H9 (cell line): ENCODE measurements around the gene MESD. TPM values are rescaled to one million over a fixed set of nuclear protein-coding genes. Genes with fewer than 3 reads are reported as not detected.

Source experiments
- DNase-seq: peaks from one replicate; pipeline ENCODE4 v3.0.0-alpha.2; 2017
- H2AFZ ChIP-seq: one replicate; pipeline ENCODE4 v1.6.1; 2013; ENCODE audit warnings: mild to moderate bottlenecking, low read length, control low read depth, moderate library complexity
- H2AK5ac ChIP-seq: 2 replicates; pipeline ENCODE4 v1.6.1; 2013; ENCODE audit warnings: low read length, control low read depth, mixed read lengths; ENCODE audit not compliant: insufficient read length
- H2BK120ac ChIP-seq: one replicate; pipeline ENCODE4 v1.6.1; 2013; ENCODE audit warnings: low read depth, mild to moderate bottlenecking, low read length, control low read depth, inconsistent platforms; ENCODE audit not compliant: poor library complexity, severe bottlenecking
- H2BK12ac ChIP-seq: 2 replicates; pipeline ENCODE4 v1.6.1; 2013; ENCODE audit warnings: low read length, control low read depth, mixed read lengths, low read depth; ENCODE audit not compliant: insufficient read length
- H2BK15ac ChIP-seq: 2 replicates; pipeline ENCODE4 v1.6.1; 2013; ENCODE audit warnings: low read depth, low read length, control low read depth
- H2BK20ac ChIP-seq: one replicate; pipeline ENCODE4 v1.6.1; 2013; ENCODE audit warnings: low read depth, mild to moderate bottlenecking, low read length, control low read depth, inconsistent platforms; ENCODE audit not compliant: poor library complexity, severe bottlenecking
- H2BK5ac ChIP-seq: 2 replicates; pipeline ENCODE4 v1.6.1; 2013; ENCODE audit warnings: low read length, control low read depth, mixed read lengths; ENCODE audit not compliant: insufficient read length
- H3K14ac ChIP-seq: 2 replicates; pipeline ENCODE4 v1.6.1; 2013; ENCODE audit warnings: low read length, control low read depth; ENCODE audit not compliant: insufficient read depth
- H3K18ac ChIP-seq: 2 replicates; pipeline ENCODE4 v1.6.1; 2013; ENCODE audit warnings: low read depth, mild to moderate bottlenecking, mixed read lengths, low read length, control low read depth; ENCODE audit not compliant: insufficient read length
- H3K23ac ChIP-seq: 2 replicates; pipeline ENCODE4 v1.6.1; 2013; ENCODE audit warnings: low read length, control low read depth, mixed read lengths, low read depth; ENCODE audit not compliant: insufficient read length
- H3K23me2 ChIP-seq: 2 replicates; pipeline ENCODE4 v1.6.1; 2013; ENCODE audit warnings: low read depth, mild to moderate bottlenecking, mixed read lengths, low read length, control low read depth; ENCODE audit not compliant: insufficient read length, poor library complexity, severe bottlenecking
- H3K27ac ChIP-seq: 2 replicates; pipeline ENCODE4 v1.5.1; 2013; ENCODE audit warnings: low read length, control low read depth, mixed read lengths, low read depth; ENCODE audit not compliant: insufficient read length
- H3K27me3 ChIP-seq: 2 replicates; pipeline ENCODE4 v1.6.1; 2013; ENCODE audit warnings: low read length, control low read depth, inconsistent platforms; ENCODE audit not compliant: insufficient read depth
- H3K4ac ChIP-seq: 2 replicates; pipeline ENCODE4 v1.6.1; 2013; ENCODE audit warnings: low read depth, mild to moderate bottlenecking, control low read depth, inconsistent platforms, low read length, moderate library complexity
- H3K4me1 ChIP-seq: 2 replicates; pipeline ENCODE4 v1.6.1; 2013; ENCODE audit warnings: low read length, control low read depth, inconsistent platforms; ENCODE audit not compliant: insufficient read depth
- H3K4me2 ChIP-seq: 2 replicates; pipeline ENCODE4 v1.6.1; 2013; ENCODE audit warnings: low read length, control low read depth, mixed read lengths; ENCODE audit not compliant: insufficient read length, insufficient read depth
- H3K56ac ChIP-seq: 2 replicates; pipeline ENCODE4 v1.6.1; 2013; ENCODE audit warnings: low read depth, mild to moderate bottlenecking, mixed read lengths, low read length, control low read depth; ENCODE audit not compliant: insufficient read length
- H3K79me1 ChIP-seq: 2 replicates; pipeline ENCODE4 v1.6.1; 2013; ENCODE audit warnings: low read depth, mild to moderate bottlenecking, moderate library complexity, low read length, control low read depth, inconsistent platforms; ENCODE audit not compliant: insufficient read depth, poor library complexity, severe bottlenecking
- H3K79me2 ChIP-seq: 2 replicates; pipeline ENCODE4 v1.6.1; 2013; ENCODE audit warnings: low read length, control low read depth, inconsistent platforms; ENCODE audit not compliant: insufficient read depth
- H3K9ac ChIP-seq: 2 replicates; pipeline ENCODE4 v1.6.1; 2013; ENCODE audit warnings: low read length, control low read depth, mixed read lengths; ENCODE audit not compliant: insufficient read length; ENCODE audit errors: extremely low read depth
- H3K9me3 ChIP-seq: one replicate; pipeline ENCODE4 v1.6.1; 2013; ENCODE audit warnings: low read depth, low read length, inconsistent platforms; ENCODE audit not compliant: control insufficient read depth
- H3T11ph ChIP-seq: one replicate; pipeline ENCODE4 v1.6.1; 2013; ENCODE audit warnings: mild to moderate bottlenecking, low read length, control low read depth, inconsistent platforms
- H4K20me1 ChIP-seq: one replicate; pipeline ENCODE4 v1.6.1; 2013; ENCODE audit not compliant: control insufficient read depth, insufficient read length, insufficient read depth
- H4K5ac ChIP-seq: 2 replicates; pipeline ENCODE4 v1.6.1; 2013; ENCODE audit warnings: low read depth, mild to moderate bottlenecking, mixed read lengths, low read length, control low read depth; ENCODE audit not compliant: insufficient read length
- H4K8ac ChIP-seq: replicated peaks from 2 replicates; pipeline ENCODE4 v1.6.1; 2013; ENCODE audit warnings: low read length, control low read depth, mixed read lengths, low read depth; ENCODE audit not compliant: insufficient read length
- H4K91ac ChIP-seq: 2 replicates; pipeline ENCODE4 v1.6.1; 2013; ENCODE audit warnings: low read depth, mild to moderate bottlenecking, moderate library complexity, mixed read lengths, low read length, control low read depth; ENCODE audit not compliant: insufficient read length
- H3K27ac Mint-ChIP-seq, 3 experiments: 2 replicates in 2 of 3; 3 replicates in 1 of 3; pipeline ENCODE4 v1.8.0; 2020 to 2021; ENCODE audit warnings: mixed read lengths in 3 of 3, mild to moderate bottlenecking in 1 of 3, moderate library complexity in 1 of 3
- H3K27me3 Mint-ChIP-seq: 2 replicates; pipeline ENCODE4 v1.8.0; 2021; ENCODE audit warnings: low read depth, mild to moderate bottlenecking, moderate library complexity, mixed read lengths
- H3K36me3 Mint-ChIP-seq, 3 experiments: 2 replicates in 2 of 3; 3 replicates in 1 of 3; pipeline ENCODE4 v1.8.0; 2020 to 2021; ENCODE audit warnings: low read depth in 3 of 3, mixed read lengths in 3 of 3; ENCODE audit not compliant: insufficient read depth in 1 of 3
- H3K4me1 Mint-ChIP-seq, 2 experiments: 2 replicates each; pipeline ENCODE4 v1.8.0; 2020; ENCODE audit warnings: mixed read lengths in 2 of 2
- H3K4me3 Mint-ChIP-seq, 2 experiments: 2 replicates in 1 of 2; 3 replicates in 1 of 2; pipeline ENCODE4 v1.8.0; 2020 to 2021; ENCODE audit warnings: mild to moderate bottlenecking in 2 of 2, mixed read lengths in 2 of 2, moderate library complexity in 1 of 2
- H3K9me3 Mint-ChIP-seq, 2 experiments: 2 replicates in 1 of 2; 3 replicates in 1 of 2; pipeline ENCODE4 v1.8.0; 2020; ENCODE audit warnings: mild to moderate bottlenecking in 2 of 2, mixed read lengths in 2 of 2, moderate library complexity in 1 of 2
- whole genome bisulfite sequencing: extraction: QIAGEN DNeasy Blood & Tissue Kit; methylation state at CpG from one replicate; pipeline ENCODE4 v1.1.7; 2013; ENCODE audit warnings: missing lambda C conversion rate, low lambda C conversion rate, mixed read lengths; ENCODE audit not compliant: insufficient read length; ENCODE audit errors: extremely low coverage; 5-methylcytosine and 5-hydroxymethylcytosine counted together
- total RNA-seq: library from RNA; stranded (reverse); gene quantifications from 2 replicates; pipeline ENCODE4 v1.2.1, GENCODE V29; 2021
- TF ChIP-seq, protein P1 (sequence below): fragments of 200-600 bp; sonication (generic); conservative IDR thresholded peaks from 3 replicates; pipeline ENCODE4 v1.8.0; 2021; ENCODE audit warnings: antibody characterized with exemption, mild to moderate bottlenecking

Gene MESD
- total RNA-seq, 1 experiment from 2014 or later = 29.1 TPM

DNA sequence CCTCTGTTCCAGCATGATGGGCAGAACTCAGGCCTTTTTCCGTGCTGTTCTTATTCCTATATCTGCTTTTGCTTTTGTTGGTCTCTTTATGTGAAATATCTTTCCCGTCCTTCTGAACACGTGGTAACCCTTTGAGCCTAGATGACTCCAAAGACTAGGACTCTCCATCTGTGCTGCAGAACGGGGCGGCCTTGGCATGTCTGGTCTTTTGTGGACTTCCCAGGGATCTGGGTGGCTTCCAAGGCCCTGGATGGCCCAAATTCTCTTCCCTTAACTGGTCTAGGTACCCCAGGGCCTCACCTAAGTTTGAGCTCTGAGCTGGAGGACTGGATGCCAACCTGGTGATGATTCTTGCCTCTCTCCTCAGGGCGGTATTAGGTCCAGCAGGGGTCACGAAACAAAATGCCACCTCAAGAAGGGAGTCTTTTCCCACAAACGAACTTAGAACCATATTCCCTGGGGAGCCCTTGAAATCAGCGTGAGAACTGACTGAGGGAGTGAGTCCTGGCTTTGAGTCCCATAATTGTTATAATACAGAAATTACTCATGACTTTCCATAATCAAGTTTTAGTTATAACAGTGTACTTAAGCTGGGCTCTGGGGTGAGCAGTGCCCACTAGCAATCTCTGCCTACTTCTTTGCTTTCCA is 25.0 kb upstream of the MESD start:
- no peak overlapping the region for H2BK12ac ChIP-seq
- H2BK15ac ChIP-seq = no peak overlapping the region
- Mint-ChIP-seq H3K27ac (0 out of 7 replicates have a peak overlapping the region, but pooled peaks of 1 of the 3 experiments have one; percentile 23), H3K36me3 (no peaks in the 10 kb centered on the region; a peak in 1 of 7 replicates), H3K4me3 (no peak overlapping the region), H3K4me1 (peaks cover 0 to 7% of the 10 kb centered on the region in 2 experiments; a peak in 2 of 4 replicates), H3K27me3 (no peaks in the 10 kb centered on the region; the same call in 1 of the 2 replicates), H3K9me3 (no peaks in the 10 kb centered on the region)
- no peak overlapping the region for H4K91ac ChIP-seq
- no peaks in the 10 kb centered on the region for H3K79me1 ChIP-seq
- H3K14ac ChIP-seq = no peak overlapping the region
- H3K18ac ChIP-seq = no peak overlapping the region
- H3K9ac ChIP-seq = no peak overlapping the region
- no peak overlapping the region for H3K56ac ChIP-seq
- no peak overlapping the region for H2BK5ac ChIP-seq
- no peaks in the 10 kb centered on the region for H3K79me2 ChIP-seq
- WGBS = no CpG with 5 or more reads among the region's 9 CpGs
- H3K4me2 ChIP-seq = no peak overlapping the region
- no peaks in the 10 kb centered on the region for H3K23me2 ChIP-seq
- H3K4me1 ChIP-seq = no peaks in the 10 kb centered on the region
- H2BK120ac ChIP-seq = no peak overlapping the region
- no peak overlapping the region for H2BK20ac ChIP-seq
- H3K4ac ChIP-seq = no peak overlapping the region
- H4K20me1 ChIP-seq = no peaks in the 10 kb centered on the region
- H3K23ac ChIP-seq = no peak overlapping the region
- H4K5ac ChIP-seq = no peak overlapping the region
- H2AFZ ChIP-seq = no peak overlapping the region
- no peak overlapping the region for H3K27ac ChIP-seq
- TF ChIP-seq, protein P1, sequence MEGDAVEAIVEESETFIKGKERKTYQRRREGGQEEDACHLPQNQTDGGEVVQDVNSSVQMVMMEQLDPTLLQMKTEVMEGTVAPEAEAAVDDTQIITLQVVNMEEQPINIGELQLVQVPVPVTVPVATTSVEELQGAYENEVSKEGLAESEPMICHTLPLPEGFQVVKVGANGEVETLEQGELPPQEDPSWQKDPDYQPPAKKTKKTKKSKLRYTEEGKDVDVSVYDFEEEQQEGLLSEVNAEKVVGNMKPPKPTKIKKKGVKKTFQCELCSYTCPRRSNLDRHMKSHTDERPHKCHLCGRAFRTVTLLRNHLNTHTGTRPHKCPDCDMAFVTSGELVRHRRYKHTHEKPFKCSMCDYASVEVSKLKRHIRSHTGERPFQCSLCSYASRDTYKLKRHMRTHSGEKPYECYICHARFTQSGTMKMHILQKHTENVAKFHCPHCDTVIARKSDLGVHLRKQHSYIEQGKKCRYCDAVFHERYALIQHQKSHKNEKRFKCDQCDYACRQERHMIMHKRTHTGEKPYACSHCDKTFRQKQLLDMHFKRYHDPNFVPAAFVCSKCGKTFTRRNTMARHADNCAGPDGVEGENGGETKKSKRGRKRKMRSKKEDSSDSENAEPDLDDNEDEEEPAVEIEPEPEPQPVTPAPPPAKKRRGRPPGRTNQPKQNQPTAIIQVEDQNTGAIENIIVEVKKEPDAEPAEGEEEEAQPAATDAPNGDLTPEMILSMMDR = no peak
- no peak overlapping the region for H3T11ph ChIP-seq
- H2AK5ac ChIP-seq = no peak overlapping the region
- no peak for DNase-seq
- no peaks in the 10 kb centered on the region for H3K27me3 ChIP-seq
- H3K9me3 ChIP-seq = no peaks in the 10 kb centered on the region
- no peak overlapping the region for H4K8ac ChIP-seq
